ENCODE data around the gene ZFAND3.

- TF ChIP-seq CTCF (IDR thresholded peaks at IDR 0.05) (no peak), POLR2A (IDR thresholded peaks at IDR 0.05) (no peak), EP300 (IDR thresholded peaks at IDR 0.05) (no peak)
Observed at GRCh38 chr6:38194589-38194988, 375.1 kb downstream of the ZFAND3 start.
